ENCODE data around the gene CYP4X1. TPM values are rescaled to one million over a fixed set of nuclear protein-coding genes. Genes with fewer than 3 reads are reported as not detected.
A peak's percentile ranks its signal among the peaks of the same experiment; 100 is the strongest.

The CYP4X1 gene
- 5.5 and 7.8 TPM in 2 replicates for total RNA-seq (2022)
- percentile 53 among the genes with signal in this experiment for Bru-seq, nascent RNA
- BruChase-seq, experiment 1, labeled RNA remaining after a 2-hour chase, result percentile 56 among the genes with signal in this experiment
- percentile 48 among the genes with signal in this experiment for BruChase-seq, experiment 2, labeled RNA remaining after a 6-hour chase
- long read RNA-seq, transcript CYP4X1-201 (12 exons, 2,357 nt), result major isoform, 15 of 18 reads
- long read RNA-seq, partial matches to known transcripts, result 3 of 18 reads
- long read RNA-seq, other reads (novel, unspliced or antisense), result 0 of 18 reads

GRCh38 chr1:47023268-47024140 lies at the start of gene CYP4X1:
TSS of gene CYP4X1 (plus strand) at chr1:47023669. CDS start at chr1:47023818, 149 bp downstream.
- Histone ChIP-seq H3K27me3 (replicated peaks; ENCODE audit: control insufficient read depth, insufficient read depth, low read length) (no peaks in the 10 kb centered on the region), H3K36me3 (ENCODE audit: control insufficient read depth, insufficient read depth, low read length) (no peaks in the 10 kb centered on the region), H3K4me1 (peaks cover 14% of the 10 kb centered on the region; the same call in 1 of the 2 replicates), H3K4me3 (ENCODE audit: low read depth, low read length) (peak within 1 kb of the TSS; percentile 51), H3K9me3 (no peaks in the 10 kb centered on the region)
- peak in 1 of 2 experiments; percentile 29 for DNase-seq
- intact Hi-C loops (cut with micrococcal nuclease; ENCODE audit: unreplicated experiment), result no loop called here
- Mint-ChIP-seq H3K27ac (ENCODE audit: unreplicated experiment) (no peak within 1 kb of the TSS), H3K4me3 (ENCODE audit: unreplicated experiment) (peak within 1 kb of the TSS; percentile 72), H3K36me3 (ENCODE audit: insufficient read depth, unreplicated experiment) (no peaks in the 10 kb centered on the region), H3K4me1 (ENCODE audit: low read depth, unreplicated experiment) (peaks cover 16% of the 10 kb centered on the region), H3K27me3 (ENCODE audit: insufficient read depth, unreplicated experiment) (peaks cover 2% of the 10 kb centered on the region), H3K9me3 (ENCODE audit: unreplicated experiment) (no peaks in the 10 kb centered on the region)
- TF ChIP-seq CTCF (IDR thresholded peaks at IDR 0.05; ENCODE audit: insufficient read depth in 1 of 2, low read depth in 1 of 2, low read length in 1 of 2, severe bottlenecking in 1 of 2, unreplicated experiment in 1 of 2), result no peak
- POLR2A ChIA-PET, result no interaction called here
- BruUV-seq (replicated peaks), result TSS peak; percentile 25
- CTCF ChIA-PET, result interaction anchor here (0.6 kb wide), 1 partner anchor 25 kb away, joined by 3 read pairs; no protein-coding TSS in a partner anchor

GRCh38 chr1:46983166-46983829 lies 40.2 kb upstream of the CYP4X1 start:
- TF ChIP-seq CTCF (IDR thresholded peaks at IDR 0.05; ENCODE audit: insufficient read depth in 1 of 2, low read depth in 1 of 2, low read length in 1 of 2, severe bottlenecking in 1 of 2, unreplicated experiment in 1 of 2), result no peak
- Histone ChIP-seq H3K4me3 (ENCODE audit: low read depth, low read length) (no peak overlapping the region), H3K4me1 (no peaks in the 10 kb centered on the region), H3K27me3 (replicated peaks; ENCODE audit: control insufficient read depth, insufficient read depth, low read length) (no peaks in the 10 kb centered on the region), H3K9me3 (no peaks in the 10 kb centered on the region), H3K36me3 (ENCODE audit: control insufficient read depth, insufficient read depth, low read length) (no peaks in the 10 kb centered on the region)
- ChIA-PET CTCF (no interaction called here), POLR2A (interaction anchor here (0.6 kb wide), 1 partner anchor 525 kb away, joined by 7 read pairs; no protein-coding TSS in a partner anchor)
- H3K27me3 Mint-ChIP-seq (ENCODE audit: insufficient read depth, unreplicated experiment), result peaks cover 4% of the 10 kb centered on the region
- H3K27ac Mint-ChIP-seq (ENCODE audit: unreplicated experiment), result no peak overlapping the region
- no peak for DNase-seq
- no peaks in the 10 kb centered on the region for H3K36me3 Mint-ChIP-seq (ENCODE audit: insufficient read depth, unreplicated experiment)
- no peak overlapping the region for H3K4me3 Mint-ChIP-seq (ENCODE audit: unreplicated experiment)
- H3K9me3 Mint-ChIP-seq (ENCODE audit: unreplicated experiment), result no peaks in the 10 kb centered on the region
- intact Hi-C loops (cut with micrococcal nuclease; ENCODE audit: unreplicated experiment), result no loop called here
- BruUV-seq (replicated peaks), result no TSS peak
- H3K4me1 Mint-ChIP-seq (ENCODE audit: low read depth, unreplicated experiment), result no peaks in the 10 kb centered on the region
